Measurements from ENCODE around the gene ACTR5.

- TF ChIP-seq RAD21 (conservative IDR thresholded peaks at IDR 0.05) (peak; percentile 23), POLR2AphosphoS5 (IDR thresholded peaks at IDR 0.05) (no peak)
- TF ChIP-seq, protein P1, sequence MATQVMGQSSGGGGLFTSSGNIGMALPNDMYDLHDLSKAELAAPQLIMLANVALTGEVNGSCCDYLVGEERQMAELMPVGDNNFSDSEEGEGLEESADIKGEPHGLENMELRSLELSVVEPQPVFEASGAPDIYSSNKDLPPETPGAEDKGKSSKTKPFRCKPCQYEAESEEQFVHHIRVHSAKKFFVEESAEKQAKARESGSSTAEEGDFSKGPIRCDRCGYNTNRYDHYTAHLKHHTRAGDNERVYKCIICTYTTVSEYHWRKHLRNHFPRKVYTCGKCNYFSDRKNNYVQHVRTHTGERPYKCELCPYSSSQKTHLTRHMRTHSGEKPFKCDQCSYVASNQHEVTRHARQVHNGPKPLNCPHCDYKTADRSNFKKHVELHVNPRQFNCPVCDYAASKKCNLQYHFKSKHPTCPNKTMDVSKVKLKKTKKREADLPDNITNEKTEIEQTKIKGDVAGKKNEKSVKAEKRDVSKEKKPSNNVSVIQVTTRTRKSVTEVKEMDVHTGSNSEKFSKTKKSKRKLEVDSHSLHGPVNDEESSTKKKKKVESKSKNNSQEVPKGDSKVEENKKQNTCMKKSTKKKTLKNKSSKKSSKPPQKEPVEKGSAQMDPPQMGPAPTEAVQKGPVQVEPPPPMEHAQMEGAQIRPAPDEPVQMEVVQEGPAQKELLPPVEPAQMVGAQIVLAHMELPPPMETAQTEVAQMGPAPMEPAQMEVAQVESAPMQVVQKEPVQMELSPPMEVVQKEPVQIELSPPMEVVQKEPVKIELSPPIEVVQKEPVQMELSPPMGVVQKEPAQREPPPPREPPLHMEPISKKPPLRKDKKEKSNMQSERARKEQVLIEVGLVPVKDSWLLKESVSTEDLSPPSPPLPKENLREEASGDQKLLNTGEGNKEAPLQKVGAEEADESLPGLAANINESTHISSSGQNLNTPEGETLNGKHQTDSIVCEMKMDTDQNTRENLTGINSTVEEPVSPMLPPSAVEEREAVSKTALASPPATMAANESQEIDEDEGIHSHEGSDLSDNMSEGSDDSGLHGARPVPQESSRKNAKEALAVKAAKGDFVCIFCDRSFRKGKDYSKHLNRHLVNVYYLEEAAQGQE (IDR thresholded peaks at IDR 0.05; ENCODE audit: borderline replicate concordance), result no peak
- TF ChIP-seq, protein P2, sequence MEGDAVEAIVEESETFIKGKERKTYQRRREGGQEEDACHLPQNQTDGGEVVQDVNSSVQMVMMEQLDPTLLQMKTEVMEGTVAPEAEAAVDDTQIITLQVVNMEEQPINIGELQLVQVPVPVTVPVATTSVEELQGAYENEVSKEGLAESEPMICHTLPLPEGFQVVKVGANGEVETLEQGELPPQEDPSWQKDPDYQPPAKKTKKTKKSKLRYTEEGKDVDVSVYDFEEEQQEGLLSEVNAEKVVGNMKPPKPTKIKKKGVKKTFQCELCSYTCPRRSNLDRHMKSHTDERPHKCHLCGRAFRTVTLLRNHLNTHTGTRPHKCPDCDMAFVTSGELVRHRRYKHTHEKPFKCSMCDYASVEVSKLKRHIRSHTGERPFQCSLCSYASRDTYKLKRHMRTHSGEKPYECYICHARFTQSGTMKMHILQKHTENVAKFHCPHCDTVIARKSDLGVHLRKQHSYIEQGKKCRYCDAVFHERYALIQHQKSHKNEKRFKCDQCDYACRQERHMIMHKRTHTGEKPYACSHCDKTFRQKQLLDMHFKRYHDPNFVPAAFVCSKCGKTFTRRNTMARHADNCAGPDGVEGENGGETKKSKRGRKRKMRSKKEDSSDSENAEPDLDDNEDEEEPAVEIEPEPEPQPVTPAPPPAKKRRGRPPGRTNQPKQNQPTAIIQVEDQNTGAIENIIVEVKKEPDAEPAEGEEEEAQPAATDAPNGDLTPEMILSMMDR (IDR thresholded peaks at IDR 0.05; ENCODE audit: poor library complexity, severe bottlenecking), result no peak
These were observed 664 bp upstream of the ACTR5 start for GRCh38 chr20:38747495-38748096.

All from neural cell (in vitro differentiated cells).